Effector CD4-positive, alpha-beta T cell (primary cell): ENCODE measurements around the gene CIAO1.
"Not testable (repeated sequence)": the region's sequence is repeated elsewhere in the genome, so short reads cannot be mapped to it uniquely, and the experiment has no call there.

Experiments
- DNase-seq: peaks from one replicate; pipeline ENCODE4 v3.0.0-alpha.2; 2020

The CIAO1 gene

DNA sequence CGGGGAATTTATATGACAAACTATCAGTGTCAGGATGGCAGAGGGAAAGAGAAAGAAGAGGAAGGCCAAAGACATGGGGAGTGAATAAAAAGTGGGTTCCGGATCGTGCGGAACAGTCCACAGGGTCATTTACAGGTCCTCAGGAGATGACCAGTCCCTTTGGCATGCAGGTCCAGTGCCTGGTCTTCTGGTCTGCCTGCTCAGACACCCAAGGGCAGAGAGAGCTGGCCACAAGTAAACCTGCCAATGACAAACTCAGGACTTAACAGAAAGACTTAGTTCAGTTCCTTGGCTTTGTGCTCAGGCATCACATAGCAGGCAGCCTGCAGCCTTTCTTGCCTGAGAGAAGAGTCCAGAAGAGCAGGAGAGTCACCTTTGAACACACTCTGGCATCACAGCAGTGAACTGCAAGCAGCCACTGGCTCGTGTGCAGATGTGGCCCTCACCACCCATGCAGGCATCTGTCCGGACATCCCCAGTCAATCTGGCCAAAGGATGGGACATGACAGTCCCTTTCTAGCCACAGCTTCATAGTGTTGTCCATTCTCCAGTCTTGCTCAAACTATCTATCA lies 14.2 kb upstream of the CIAO1 start:
- no peak for DNase-seq

DNA sequence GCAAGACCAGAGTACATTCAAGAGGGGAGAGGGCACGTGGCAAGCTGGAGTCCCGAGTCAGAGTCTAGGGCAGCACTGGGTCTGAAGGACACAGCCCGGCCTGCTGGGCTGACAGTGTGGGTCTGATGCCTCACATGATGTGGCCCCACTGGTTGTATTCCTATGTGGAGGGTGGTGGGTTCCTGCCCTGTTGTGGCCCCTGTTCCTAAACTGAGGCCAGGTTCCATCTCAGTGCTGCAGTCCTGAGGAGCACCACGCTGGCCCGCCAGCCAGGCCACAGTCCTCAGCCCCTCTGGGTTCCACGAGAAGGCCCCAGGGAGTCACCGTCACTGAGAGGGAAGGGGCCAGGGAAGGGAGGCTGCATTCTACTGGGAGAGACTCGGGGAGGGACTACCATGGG lies 13.5 kb upstream of the CIAO1 start:
- DNase-seq, result no peak

DNA sequence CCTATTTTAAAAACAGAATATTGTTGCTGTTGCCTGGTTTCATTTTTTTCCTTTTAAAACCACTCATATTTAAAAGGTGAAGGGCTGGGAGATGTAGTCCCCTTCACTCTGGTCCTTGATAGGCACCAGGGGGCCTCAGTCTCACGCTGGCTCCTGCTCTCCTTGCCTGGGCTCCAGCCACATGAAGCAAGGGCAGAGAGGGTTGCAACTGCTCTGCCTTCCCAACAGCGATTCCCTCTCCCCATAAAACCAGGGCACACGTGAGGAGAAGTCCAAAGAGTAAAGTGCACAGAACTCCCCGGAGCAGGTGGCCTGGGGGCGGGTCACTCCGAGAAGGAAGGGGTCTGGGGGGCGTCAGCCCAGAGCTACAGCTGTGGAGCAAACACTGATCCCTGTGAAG lies 13.0 kb upstream of the CIAO1 start:
- DNase-seq, result no peak

DNA sequence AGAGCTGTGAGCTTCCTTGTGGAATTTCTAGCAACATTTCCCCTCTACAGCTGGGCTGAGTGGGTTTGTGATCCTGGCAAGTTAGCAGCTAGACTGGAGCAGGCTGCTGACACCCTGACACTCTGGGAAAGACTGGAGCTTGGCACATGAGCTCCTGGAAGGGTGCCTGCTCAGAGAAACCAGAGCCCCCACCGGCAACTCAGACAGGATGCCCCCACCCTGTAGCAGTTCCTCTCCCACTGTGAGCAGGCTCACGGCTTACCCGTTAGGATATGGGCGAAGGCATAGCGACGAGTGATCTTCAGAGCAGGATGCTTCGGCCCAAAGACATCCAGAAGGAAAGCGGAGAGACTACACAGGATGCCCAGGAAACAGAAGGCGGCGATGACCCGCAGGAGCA lies 11.5 kb upstream of the CIAO1 start:
- no peak for DNase-seq

DNA sequence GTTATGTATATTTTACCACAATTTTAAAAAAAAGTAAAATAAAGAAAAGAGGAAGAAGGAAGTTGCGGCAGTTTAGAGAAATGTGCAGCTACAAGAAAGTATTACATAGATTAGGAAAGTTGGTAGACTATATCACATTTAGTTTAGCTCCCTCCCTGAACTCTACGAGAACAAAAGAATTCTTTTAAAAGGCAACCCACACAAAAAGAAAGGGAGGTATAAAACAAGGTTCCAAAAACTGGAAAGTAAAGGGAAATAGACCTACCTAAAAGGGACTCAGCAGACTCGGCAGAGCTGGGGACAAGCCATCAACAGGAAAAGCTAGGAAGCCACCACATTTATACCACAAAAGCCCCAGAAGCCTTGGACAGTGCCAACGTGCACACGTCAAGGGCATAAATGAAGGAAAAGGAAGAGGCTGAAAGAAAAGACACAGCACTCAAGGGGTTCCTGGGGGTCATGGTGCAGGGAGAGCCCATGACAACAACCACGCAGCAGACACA lies 9.4 kb upstream of the CIAO1 start:
- DNase-seq, result no peak

DNA sequence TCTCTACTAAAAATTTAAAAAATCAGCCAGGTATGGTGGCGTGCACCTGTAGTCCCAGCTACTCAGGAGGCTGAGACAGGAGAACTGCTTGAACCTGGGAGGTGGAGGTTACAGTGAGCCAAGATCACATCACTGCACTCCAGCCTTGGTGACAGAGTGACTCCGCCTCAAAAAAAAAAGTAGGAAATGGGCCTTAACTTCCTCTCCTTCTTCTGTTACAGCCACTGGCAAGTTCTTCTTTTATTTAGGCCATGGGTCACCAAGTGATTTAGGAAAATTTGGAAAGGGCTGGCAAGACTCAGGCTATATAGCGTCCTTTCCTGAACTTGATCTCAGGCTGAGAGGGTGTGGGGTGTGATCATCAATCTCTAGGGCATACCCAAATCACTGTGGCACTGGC lies 8.3 kb upstream of the CIAO1 start:
- DNase-seq, result not testable (repeated sequence)

DNA sequence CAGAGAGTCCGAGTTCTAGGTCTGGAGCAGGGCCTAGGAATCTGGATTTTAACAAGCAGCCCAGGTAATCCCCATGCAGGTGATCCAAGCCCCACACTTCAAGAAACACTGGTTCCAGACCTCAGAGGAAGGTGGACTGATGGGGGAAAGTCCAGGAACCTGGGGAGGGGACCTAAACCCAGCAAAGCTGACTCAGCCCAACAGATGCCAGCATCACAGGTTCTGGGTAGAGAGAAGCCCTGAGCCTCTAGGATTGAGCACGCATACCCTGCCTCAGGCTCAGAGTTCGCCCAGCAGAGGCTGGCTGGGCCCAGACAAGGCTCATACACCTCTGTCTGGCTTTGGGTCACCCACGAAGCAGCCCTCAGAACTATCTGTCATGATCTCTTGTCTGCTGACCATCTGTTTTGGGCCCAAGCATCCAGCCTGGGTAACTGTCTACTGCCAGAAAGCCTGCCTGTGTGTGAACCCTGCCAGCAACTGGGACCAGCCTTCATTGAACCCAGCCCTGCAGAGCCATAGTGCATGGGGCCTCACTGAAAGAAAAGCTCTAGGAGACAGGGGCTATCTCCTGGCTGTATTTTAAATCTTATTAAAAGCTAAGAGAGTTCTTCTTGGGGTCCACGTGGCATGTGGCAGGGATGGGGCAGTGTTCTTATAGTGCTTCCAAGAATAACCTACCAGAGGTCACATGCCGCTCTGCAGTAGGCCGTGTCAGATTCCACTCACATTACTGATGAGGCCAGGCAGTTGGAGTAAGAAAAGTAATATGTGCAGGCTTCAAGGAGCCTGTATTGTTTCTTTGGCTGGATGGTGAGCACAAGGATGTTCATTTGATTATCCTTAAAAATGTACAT lies 7.6 kb upstream of the CIAO1 start:
- no peak for DNase-seq

DNA sequence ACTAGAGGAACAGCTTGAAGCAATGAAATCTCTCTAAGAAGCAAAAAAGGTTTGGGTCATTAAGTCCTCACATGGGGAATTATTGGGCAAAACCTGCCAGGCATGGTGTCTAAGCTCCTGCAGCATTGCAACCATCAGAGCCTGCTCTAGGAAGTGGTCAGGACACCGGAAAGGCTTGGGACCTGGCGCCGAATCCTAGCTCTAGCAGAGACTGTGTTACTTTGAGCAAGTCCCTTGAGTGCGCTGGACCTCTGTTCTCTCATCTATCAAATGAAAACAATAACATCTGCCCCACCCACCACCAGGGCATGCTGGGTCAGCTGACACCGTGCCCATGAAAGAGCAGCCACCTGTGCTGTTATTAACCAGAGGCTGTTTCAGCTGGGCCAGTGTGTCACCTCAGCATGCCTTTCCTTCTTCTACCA lies 6.5 kb upstream of the CIAO1 start:
- no peak for DNase-seq

DNA sequence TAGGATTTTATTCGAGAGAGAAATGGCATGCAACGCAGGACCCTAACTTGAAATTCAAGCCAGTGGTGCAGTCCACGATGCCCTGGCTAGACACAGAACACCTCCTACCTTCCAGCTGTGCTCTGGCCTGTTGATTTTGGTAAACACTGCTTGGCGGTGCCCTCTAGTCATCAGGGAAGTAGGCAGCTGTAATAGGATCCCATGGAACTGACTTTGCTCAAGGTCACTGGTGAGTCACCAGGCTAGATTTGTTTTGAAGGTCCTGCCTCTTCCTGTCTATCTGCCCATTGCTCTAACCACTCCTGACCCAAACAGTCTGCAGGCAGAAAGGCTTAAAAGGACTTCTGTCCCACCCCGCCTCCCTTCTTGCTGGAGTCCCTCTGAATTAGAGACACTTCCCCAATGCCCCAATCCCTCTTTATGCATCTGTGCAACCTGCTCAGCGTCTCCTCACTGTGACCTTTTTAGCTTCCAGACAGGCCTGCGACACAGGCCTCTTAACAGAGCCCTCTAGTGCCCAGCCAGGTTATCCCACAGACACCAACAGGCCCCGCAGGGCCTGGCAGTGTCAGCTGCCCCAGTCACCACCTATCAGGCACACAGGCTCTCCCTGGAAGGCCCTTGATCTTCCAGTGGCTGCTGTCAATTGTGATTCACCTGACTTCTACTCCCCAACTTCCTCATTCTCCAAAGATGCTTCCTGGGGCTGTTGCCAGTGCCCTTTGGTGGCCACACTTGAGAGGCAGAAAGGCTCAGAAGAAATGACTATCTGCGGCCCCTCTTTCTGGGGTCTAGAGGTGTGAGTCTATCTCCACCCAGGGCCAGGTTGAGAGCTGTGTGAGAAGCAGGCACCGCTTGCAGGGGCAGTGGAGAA lies 5.4 kb upstream of the CIAO1 start:
- no peak for DNase-seq

DNA sequence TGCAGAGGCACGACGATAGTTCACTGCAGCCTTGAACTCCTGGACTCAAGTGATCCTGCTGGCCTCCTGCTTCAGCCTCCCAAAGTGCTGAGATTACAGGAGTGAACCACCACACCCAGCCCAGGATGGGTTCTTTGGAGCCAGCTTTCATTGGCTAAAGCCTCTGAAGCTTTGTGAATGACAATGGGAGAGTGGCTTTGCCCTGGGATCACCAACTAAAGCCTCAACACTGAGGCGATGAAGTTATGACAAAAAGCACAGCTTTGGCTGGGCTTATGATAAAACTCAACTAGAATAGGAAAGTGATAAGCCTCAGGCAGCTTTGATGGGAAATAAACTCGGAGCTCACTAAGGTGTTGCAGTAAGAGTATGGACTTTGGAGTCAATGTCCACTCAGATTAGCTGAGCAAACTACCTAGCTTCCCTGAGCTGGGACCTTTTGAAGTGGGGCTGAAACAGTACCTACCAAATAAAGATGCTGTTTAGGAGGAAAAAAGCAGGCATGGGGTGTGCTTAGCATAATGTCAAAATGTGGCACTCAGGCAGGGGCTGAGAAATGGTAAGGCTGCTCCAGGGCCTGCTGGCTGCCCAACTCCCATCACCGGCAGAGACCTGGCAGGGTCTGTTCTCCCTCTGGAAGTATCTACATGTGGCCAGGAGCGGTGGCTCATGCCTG lies 4.6 kb upstream of the CIAO1 start:
- no peak for DNase-seq

DNA sequence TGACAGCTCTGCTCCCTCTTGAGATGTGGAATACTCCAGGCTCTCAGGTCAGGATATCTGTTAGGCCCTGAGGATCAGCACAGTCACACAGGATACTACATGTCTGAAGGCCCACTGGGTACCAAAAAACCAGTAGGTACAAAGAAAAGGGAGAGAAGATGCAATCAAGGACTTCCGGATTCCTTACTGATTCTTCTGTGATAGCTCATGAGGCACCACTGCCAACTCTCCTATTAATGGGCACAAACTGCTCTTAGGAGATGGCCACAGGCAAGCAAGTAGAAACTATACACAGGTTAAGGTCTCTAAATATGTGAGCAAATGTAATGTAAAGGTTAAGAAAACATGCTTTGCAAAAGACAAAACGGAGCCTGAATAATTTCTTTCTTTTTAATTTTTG lies 3.7 kb upstream of the CIAO1 start:
- DNase-seq, result no peak

DNA sequence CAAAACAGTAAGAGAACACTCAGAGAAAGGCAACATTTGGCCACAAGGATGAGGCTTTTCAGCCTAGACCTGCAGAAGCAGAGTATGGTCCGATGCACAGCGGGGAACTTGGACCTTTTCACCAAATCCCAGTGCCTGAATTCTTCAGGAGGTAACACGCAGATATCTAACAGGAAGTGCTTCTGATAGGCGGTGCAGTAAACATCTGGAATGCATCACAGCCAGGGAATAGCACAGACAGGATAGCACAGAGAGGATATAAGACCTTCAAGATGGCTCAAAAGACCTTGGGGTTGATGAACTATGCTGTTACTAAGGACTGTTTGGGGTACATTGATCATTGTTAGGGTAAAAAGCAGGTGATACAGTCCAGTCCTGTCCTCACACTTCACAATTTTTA lies 1.9 kb upstream of the CIAO1 start:
- no peak for DNase-seq

DNA sequence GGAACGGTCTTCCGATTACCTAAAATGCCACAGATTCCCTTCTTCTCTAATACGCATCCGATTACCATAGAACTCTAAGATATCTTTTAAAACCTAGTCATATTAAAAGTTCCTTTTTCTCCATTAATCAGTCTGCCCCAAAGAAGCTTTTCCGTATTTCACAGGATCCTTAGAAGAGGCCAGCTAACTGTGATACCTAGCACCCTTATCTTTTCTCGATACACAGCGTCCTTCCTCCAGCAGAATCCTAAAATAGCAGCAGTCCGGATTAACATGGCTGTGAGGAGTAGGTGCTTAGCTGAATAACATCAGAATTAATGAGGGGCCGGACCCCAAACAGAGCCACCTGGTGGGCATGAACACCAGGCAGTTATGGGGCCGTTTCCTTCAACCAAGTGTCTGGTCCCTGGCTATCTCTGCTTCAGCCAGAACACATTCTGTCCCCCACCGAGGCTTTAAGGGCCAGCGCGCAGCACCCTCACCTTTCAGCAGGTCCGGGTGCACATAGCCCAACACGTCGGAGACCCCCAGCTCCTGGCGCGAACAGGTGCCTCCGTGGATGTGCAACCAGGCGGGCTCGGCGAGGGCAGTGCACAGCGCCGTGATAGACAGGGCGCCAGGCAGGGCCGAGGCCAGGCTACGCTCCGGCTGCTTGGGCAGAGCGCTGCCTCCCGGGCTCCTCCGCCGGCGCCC lies 1.2 kb upstream of the CIAO1 start:
- DNase-seq, result peak; percentile 15

DNA sequence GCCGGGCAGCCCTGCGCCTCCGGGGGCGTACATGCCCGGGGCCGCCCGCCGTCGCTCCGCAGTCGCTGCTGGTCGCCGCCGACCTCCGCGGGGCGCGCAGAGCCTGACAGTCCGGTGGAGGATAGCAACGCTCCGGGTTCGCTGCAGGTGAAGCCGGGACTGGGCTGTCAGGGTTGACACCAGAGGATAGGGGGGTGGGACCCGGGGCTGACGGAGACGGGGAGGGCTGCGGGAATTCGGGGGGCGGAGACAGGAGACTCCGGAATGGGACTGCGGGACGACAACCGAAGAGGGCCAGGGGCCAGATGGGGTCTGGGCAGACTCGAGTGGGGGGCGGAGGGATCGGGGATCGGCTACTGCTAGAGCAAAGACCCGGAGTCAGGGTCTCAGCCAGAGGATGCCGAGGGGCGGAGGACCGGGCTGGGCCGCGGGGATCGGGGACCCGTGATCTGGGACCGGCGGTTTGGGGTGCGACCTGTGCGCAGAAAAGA lies 631 bp upstream of the CIAO1 start:
- peak; percentile 41 for DNase-seq

DNA sequence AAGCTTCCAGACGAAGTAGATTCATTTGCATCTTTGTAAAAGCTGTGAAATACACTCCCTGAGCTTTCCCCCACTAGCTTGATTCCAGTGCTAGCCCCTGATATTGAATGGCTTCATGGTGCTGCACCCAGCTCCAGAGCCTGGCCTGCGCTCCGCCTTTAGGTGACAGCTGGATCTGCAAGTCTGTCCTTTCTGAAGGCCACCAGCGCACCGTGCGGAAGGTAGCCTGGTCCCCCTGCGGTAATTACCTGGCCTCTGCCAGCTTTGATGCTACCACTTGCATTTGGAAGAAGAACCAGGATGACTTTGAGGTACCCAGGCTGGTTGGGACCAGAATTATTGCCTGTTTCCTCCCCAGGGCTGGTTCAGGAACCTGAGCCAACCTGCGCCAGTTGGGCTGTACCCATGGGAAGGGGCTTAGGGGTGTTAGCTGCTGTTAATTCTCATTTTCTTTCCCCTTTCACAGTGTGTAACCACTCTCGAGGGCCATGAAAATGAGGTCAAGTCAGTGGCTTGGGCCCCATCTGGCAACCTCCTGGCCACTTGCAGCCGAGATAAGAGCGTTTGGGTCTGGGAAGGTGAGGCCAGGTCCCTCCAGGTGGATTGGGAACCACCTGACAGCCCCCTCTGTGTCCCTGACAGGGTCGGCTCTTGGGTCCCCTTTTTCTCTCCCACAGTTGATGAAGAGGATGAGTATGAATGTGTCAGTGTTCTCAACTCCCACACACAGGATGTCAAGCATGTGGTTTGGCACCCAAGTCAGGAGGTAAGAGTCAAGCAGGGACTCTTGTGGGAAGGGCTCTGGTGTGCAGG lies 1.3 kb downstream of the CIAO1 start:
- peak; percentile 23 for DNase-seq

DNA sequence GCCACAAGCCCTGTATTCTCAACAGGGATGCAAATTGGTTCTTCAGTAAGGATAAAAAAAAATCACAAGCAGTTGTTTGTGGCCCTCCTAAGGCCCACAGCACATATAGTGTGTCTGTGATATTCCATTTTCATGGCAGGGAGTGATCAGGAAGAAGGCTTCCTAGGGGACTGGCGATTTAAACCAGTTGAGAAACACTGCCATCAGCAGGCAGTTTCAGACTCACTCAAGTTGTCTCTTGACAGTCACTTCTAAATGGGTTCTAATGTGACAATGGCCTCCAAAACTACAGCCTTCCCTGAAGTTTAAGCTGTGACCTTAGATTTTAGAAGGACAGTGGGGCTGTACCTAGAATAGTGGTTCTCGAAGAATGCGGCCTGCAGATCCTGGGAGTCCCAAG lies 6.0 kb downstream of the CIAO1 start:
- DNase-seq, result no peak

DNA sequence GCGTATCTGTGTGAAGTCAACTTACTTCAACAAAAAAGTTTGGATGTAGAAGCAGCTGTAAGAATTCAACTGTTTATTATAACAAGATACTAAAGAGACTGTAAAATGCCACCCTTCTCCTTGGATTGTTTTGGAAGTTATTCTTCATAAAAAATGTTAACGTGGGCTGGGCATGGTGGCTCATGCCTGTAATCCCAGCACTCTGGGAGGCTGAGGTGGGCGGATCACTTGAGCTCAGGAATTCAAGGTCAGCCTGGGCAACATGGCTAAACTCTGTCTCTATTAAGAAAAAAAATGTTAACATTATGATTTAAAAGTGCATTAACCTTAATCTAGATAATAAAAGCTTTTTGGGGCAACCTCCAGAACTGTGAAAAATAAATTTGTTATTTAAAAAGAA lies 7.7 kb downstream of the CIAO1 start:
- no peak for DNase-seq

DNA sequence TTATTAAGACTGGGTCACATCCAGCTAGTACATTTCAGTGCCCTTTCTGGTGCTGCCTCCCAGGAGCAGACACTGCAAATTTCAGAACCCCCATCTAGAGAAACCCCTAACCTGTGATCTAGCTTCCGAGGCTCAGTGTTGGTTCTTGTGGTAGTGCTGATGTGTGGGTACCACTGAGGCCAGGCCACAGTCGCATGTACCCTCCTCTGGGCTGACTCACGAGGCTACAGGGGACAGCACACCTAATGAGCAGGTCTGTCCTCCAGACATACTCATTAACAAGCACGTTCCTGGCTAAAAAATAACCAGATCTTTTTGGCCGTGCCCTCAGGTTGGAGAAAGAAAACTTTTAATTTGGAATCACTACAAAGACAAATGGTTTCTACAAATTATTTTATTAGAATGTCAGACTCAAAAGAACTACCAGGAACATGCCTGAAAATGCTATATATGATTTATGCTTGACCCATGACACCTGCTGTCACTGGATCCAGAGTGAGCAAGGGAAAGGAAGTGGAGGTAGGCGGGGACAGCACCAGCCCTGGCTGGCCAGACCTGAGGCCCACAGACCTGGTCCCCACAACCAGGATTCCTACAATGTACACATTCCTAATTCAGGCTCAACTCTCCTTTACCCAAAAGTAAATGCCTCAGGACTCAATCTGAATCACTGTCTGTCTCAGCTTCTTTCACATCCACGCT lies 8.5 kb downstream of the CIAO1 start:
- no peak for DNase-seq

DNA sequence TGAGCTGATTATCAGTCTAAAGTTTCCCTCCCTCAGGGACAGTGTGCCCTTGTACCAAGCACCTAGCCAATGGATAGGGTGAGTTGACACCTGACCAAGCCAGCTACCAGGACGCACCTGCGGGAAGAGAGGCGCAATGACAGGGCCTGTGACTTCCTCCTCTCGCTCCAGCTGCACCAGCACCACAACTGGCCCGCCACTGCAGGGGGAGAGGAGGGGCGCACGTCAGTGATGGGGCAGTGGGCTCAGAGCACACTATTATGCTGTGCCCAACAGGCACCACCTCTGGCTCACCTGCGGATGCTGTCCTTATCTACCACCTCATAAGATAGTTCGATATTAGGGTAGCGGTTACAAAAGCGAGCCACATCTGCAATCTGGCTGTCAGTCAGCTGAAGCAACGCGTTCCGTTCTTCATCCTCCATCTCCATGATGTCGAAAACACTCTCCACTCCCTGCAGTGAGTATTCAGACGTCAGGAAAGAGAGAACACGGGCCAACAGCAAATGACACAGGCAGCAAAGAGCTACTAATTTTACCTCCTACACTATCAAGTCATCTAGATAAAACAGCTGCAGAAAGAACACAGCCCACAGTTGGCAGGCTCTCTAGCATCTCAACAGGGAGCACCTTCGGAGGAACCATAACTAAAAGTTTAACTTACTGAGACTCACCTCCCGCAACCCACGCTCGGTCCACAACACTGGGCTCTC lies 10.9 kb downstream of the CIAO1 start:
- no peak for DNase-seq
